Measurements from ENCODE around the gene CETP. TPM values are rescaled to one million over a fixed set of nuclear protein-coding genes. Genes with fewer than 3 reads are reported as not detected.

CETP gene
- total and polyA plus RNA-seq, 2 of the 8 experiments (the other 6 are each of a cell fraction or from before 2014, with no cell fraction given): not detected

- peaks cover 4 to 10% of the 10 kb centered on the region in 2 experiments for H4K20me1 ChIP-seq (replicated peaks in 1 of 2; ENCODE audit: control insufficient read depth in 1 of 2, insufficient read depth in 2 of 2, low read length in 2 of 2)
- TF ChIP-seq EP300 (IDR thresholded peaks at IDR 0.05; ENCODE audit: borderline replicate concordance in 1 of 2, low read depth in 2 of 2, low read length in 2 of 2) (no peak), NRF1 (IDR thresholded peaks at IDR 0.05; ENCODE audit: low read depth, low read length) (no peak), CTCF (IDR thresholded peaks at IDR 0.05; ENCODE audit: control extremely low read depth in 1 of 3, insufficient read depth in 1 of 3, low read depth in 1 of 3, low read length in 3 of 3) (no peak), TAF7 (optimal IDR thresholded peaks at IDR 0.05; ENCODE audit: borderline replicate concordance, low read depth, low read length) (no peak), EGR1 (IDR thresholded peaks at IDR 0.05; ENCODE audit: borderline replicate concordance, low read depth, low read length) (no peak), USF2 (IDR thresholded peaks at IDR 0.05; ENCODE audit: low read length) (no peak), POLR2A (IDR thresholded peaks at IDR 0.05; ENCODE audit: control extremely low read depth in 1 of 2, low read depth in 2 of 2, low read length in 2 of 2) (no peak), NANOG (IDR thresholded peaks at IDR 0.05; ENCODE audit: insufficient read depth, low read depth, low read length, poor library complexity, severe bottlenecking) (no peak), SIX5 (IDR thresholded peaks at IDR 0.05; ENCODE audit: low read depth, low read length) (no peak), POU5F1 (IDR thresholded peaks at IDR 0.05; ENCODE audit: low read depth, low read length) (no peak)
These were observed 24.8 kb upstream of the CETP start for GRCh38 chr16:56936950-56937349.

More at GRCh38 chr16:56936950-56937349, 24.8 kb upstream of the CETP start:
- Histone ChIP-seq H3K4me2 (ENCODE audit: insufficient read depth in 1 of 2, low read depth in 2 of 2, low read length in 2 of 2) (no peak overlapping the region), H3K4ac (replicated peaks; ENCODE audit: insufficient read length, low read depth, low read length) (no peak overlapping the region), H4K8ac (ENCODE audit: extremely low read depth, insufficient read depth, low read length) (no peak overlapping the region), H3K18ac (ENCODE audit: extremely low read depth, low read length) (no peak overlapping the region), H2BK120ac (replicated peaks; ENCODE audit: low read depth, low read length) (no peak overlapping the region), H4K91ac (replicated peaks; ENCODE audit: insufficient read length, low read length) (no peak overlapping the region), H2AFZ (ENCODE audit: low read length) (no peak overlapping the region), H3K36me3 (ENCODE audit: control insufficient read depth in 2 of 4, insufficient read depth in 4 of 4, low read length in 3 of 4) (peaks cover 15 to 68% (median 51%) of the 10 kb centered on the region in 4 experiments), H3K4me3 (ENCODE audit: extremely low read depth in 1 of 4, insufficient read depth in 2 of 4, low read depth in 3 of 4, low read length in 4 of 4) (no peak overlapping the region), H4K5ac (ENCODE audit: insufficient read length, low read depth, low read length) (no peak overlapping the region), H3K9ac (replicated peaks in 1 of 4; ENCODE audit: extremely low read depth in 1 of 4, low read depth in 3 of 4, low read length in 3 of 4) (no peak overlapping the region), H3K27me3 (replicated peaks in 1 of 4; ENCODE audit: control insufficient read depth in 3 of 4, extremely low read depth in 1 of 4, insufficient read depth in 3 of 4, low read length in 3 of 4) (no peaks in the 10 kb centered on the region), H3K27ac (ENCODE audit: low read depth, low read length) (no peak overlapping the region), H3K23me2 (ENCODE audit: low read depth, low read length) (peaks cover 5% of the 10 kb centered on the region; the same call in 1 of the 2 replicates), H2BK20ac (ENCODE audit: low read length) (no peak overlapping the region), H3K9me3 (ENCODE audit: insufficient read depth in 2 of 2, low read depth in 1 of 2, low read length in 1 of 2) (no peaks in the 10 kb centered on the region), H3K79me2 (ENCODE audit: control insufficient read depth in 1 of 2, insufficient read depth in 2 of 2, low read length in 2 of 2) (peaks cover 0 to 32% of the 10 kb centered on the region in 2 experiments; a peak in 2 of 4 replicates), H3K4me1 (replicated peaks in 1 of 4; ENCODE audit: control insufficient read depth in 3 of 4, insufficient read depth in 4 of 4, low read length in 3 of 4) (peaks cover 0 to 5% (median 3%) of the 10 kb centered on the region in 4 experiments; a peak in 2 of 7 replicates), H3K23ac (ENCODE audit: insufficient read length) (no peak overlapping the region), H2BK15ac (ENCODE audit: low read length) (no peak overlapping the region), H2BK12ac (ENCODE audit: low read depth, low read length) (no peak overlapping the region), H2AK5ac (ENCODE audit: low read depth, low read length) (no peak overlapping the region), H3K79me1 (ENCODE audit: low read depth, low read length) (no peaks in the 10 kb centered on the region), H3K14ac (ENCODE audit: insufficient read length) (no peak overlapping the region), H3K56ac (replicated peaks; ENCODE audit: insufficient read length, low read depth, low read length) (no peak overlapping the region), H2BK5ac (ENCODE audit: low read depth, low read length) (no peak overlapping the region)
- CTCF ChIA-PET (ENCODE audit: partially characterized antibody): interaction anchor here (0.6 to 1.9 kb wide), 4 partner anchors 27 to 124 kb away, joined by 3 to 5 read pairs (median 3); no protein-coding TSS in a partner anchor
- POLR2A ChIA-PET (ENCODE audit: partially characterized antibody): interaction anchor here (0.7 to 11.4 kb wide), 5 partner anchors 8 to 799 kb away, joined by 3 to 125 read pairs (median 6); partner anchors contain the start of gene KATNB1
- FAIRE-seq: no peak
- no peak for DNase-seq (ENCODE audit: low read depth in 1 of 2, low spot score in 2 of 2)
- WGBS, 2 experiments (ENCODE audit: extremely low coverage in 1 of 2, insufficient coverage in 1 of 2, insufficient read length in 1 of 2, insufficient replicate concordance in 2 of 2, low coverage in 1 of 2, low lambda C conversion rate in 2 of 2, missing lambda C conversion rate in 1 of 2): 90% methylated on average over 5 of the region's 5 CpGs; no CpG with 5 or more reads in 1 of the 2 experiments
